NB4 (cell line): ENCODE data around the gene PYM1.

Experiments
- MYC ChIP-seq: IDR thresholded peaks from 2 replicates; pipeline ENCODE4 v1.6.1; 2011; ENCODE audit warnings: low read depth, low read length
- POLR2A ChIP-seq: IDR thresholded peaks from 2 replicates; pipeline ENCODE4 v1.6.1; 2011; ENCODE audit warnings: mild to moderate bottlenecking; ENCODE audit not compliant: insufficient read length; ENCODE audit errors: extremely low read depth
- TF ChIP-seq, protein P1 (sequence below): IDR thresholded peaks from one replicate; pipeline ENCODE4 v1.5.1; 2012; ENCODE audit warnings: low read depth, low read length

DNA sequence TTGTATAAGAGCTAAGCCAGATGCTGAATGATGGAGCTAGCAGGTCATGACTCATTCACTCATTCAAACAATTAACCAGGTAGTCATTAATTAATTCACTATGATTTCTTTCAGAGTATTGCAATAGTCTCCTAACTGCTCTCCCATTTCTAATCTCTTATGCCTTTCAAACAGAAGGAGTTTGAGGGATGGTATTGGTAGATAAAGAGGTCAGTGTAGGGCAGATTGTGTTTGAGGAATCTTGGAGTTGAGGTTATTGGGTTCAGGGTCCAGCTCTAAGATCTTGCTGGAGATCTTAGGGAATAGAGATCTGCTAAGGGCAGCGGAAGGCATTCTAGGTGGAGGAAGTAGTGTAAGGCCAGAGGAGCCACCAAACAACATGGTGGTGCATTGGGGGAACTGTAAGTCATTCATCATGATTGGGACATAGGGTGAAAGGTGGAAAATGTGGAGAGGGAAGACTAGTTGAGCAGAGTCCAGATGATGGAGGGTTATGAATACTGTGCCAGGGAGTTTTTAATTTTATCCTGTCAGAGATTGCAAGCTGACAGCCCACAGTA is 15.0 kb upstream of the PYM1 start:
- TF ChIP-seq POLR2A (no peak), MYC (no peak)
- TF ChIP-seq, protein P1, sequence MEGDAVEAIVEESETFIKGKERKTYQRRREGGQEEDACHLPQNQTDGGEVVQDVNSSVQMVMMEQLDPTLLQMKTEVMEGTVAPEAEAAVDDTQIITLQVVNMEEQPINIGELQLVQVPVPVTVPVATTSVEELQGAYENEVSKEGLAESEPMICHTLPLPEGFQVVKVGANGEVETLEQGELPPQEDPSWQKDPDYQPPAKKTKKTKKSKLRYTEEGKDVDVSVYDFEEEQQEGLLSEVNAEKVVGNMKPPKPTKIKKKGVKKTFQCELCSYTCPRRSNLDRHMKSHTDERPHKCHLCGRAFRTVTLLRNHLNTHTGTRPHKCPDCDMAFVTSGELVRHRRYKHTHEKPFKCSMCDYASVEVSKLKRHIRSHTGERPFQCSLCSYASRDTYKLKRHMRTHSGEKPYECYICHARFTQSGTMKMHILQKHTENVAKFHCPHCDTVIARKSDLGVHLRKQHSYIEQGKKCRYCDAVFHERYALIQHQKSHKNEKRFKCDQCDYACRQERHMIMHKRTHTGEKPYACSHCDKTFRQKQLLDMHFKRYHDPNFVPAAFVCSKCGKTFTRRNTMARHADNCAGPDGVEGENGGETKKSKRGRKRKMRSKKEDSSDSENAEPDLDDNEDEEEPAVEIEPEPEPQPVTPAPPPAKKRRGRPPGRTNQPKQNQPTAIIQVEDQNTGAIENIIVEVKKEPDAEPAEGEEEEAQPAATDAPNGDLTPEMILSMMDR, result no peak
